Gastrocnemius medialis (tissue), 4 donors: ENCODE results near the gene FGR.

Experiments
- CTCF ChIP-seq, 5 experiments: fragments of 450-650 bp in 3 of 5; fragments of 200-600 bp in 2 of 5; sonication (generic) in 2 of 5; IDR thresholded peaks in 4 of 5; conservative IDR thresholded peaks in 1 of 5; 1 replicate in 4 of 5; 2 replicates in 1 of 5; pipeline ENCODE4 v1.5.1; 2016 to 2019; ENCODE audit warnings: antibody characterized with exemption in 5 of 5, mild to moderate bottlenecking in 3 of 5, moderate library complexity in 3 of 5
- POLR2A ChIP-seq, 2 donors: fragments of 450-650 bp; IDR thresholded peaks; one replicate each; pipeline ENCODE4 v1.6.1; 2017; ENCODE audit warnings: antibody characterized with exemption in 2 of 2, mild to moderate bottlenecking in 2 of 2, moderate library complexity in 2 of 2

- TF ChIP-seq CTCF (IDR thresholded peaks at IDR 0.05 in 4 of 5, conservative IDR thresholded peaks at IDR 0.05 in 1 of 5) (no peak), POLR2A (IDR thresholded peaks at IDR 0.05) (no peak)
Measured at GRCh38 chr1:27581823-27582243, 53.2 kb downstream of the FGR start.
